GM19025 (cell line): ENCODE data around the gene RAD21L1.
"Not testable (repeated sequence)": the region's sequence is repeated elsewhere in the genome, so short reads cannot be mapped to it uniquely, and the experiment has no call there.

Experiments
- ATAC-seq: cut with Tn5 transposase; IDR thresholded peaks from one replicate; pipeline ENCODE4 v1.9.1; 2021; ENCODE audit warnings: mild to moderate bottlenecking, low read depth, moderate library complexity; ENCODE audit not compliant: unreplicated experiment

Gene RAD21L1

GRCh38 chr20:1199212-1199873 is 26.5 kb upstream of the RAD21L1 start:
- ATAC-seq: no peak

GRCh38 chr20:1199964-1200363 is 25.9 kb upstream of the RAD21L1 start:
- no peak for ATAC-seq

- ATAC-seq: no peak
Measured at GRCh38 chr20:1202762-1203504, 22.9 kb upstream of the RAD21L1 start, which contains the start of gene C20orf202. TSS of gene C20orf202 (plus strand) at chr20:1203454. CDS start at chr20:1203586, 132 bp downstream.

GRCh38 chr20:1203630-1204029 is 22.2 kb upstream of the RAD21L1 start:
- ATAC-seq: no peak

- ATAC-seq: no peak
Measured at GRCh38 chr20:1204113-1204512, 21.7 kb upstream of the RAD21L1 start.

- no peak for ATAC-seq
Measured at GRCh38 chr20:1204576-1204975, 21.3 kb upstream of the RAD21L1 start.

- no peak for ATAC-seq
Measured at GRCh38 chr20:1205802-1206201, 20.0 kb upstream of the RAD21L1 start.

GRCh38 chr20:1206366-1207148 is 19.3 kb upstream of the RAD21L1 start:
- no peak for ATAC-seq

GRCh38 chr20:1207293-1207878 is 18.5 kb upstream of the RAD21L1 start:
- ATAC-seq: no peak

GRCh38 chr20:1209447-1210387 is 16.1 kb upstream of the RAD21L1 start:
- no peak for ATAC-seq

- no peak for ATAC-seq
Measured at GRCh38 chr20:1210501-1210900, 15.3 kb upstream of the RAD21L1 start.

GRCh38 chr20:1212023-1212422 is 13.8 kb upstream of the RAD21L1 start:
- no peak for ATAC-seq

GRCh38 chr20:1212607-1213396 is 13.0 kb upstream of the RAD21L1 start:
- ATAC-seq: no peak

GRCh38 chr20:1214838-1215261 is 11.0 kb upstream of the RAD21L1 start:
- ATAC-seq: no peak

- ATAC-seq: no peak
Measured at GRCh38 chr20:1215386-1216170, 10.3 kb upstream of the RAD21L1 start.

GRCh38 chr20:1216527-1217427 is 9.1 kb upstream of the RAD21L1 start:
- not testable (repeated sequence) for ATAC-seq

GRCh38 chr20:1222750-1223149 is 3.1 kb upstream of the RAD21L1 start:
- ATAC-seq: not testable (repeated sequence)
